Measurements from ENCODE around the gene NXT1.

GRCh38 chr20:23381876-23382275 lies 31.3 kb downstream of the NXT1 start:
- TF ChIP-seq SP1 (IDR thresholded peaks at IDR 0.05) (no peak), TARDBP (IDR thresholded peaks at IDR 0.05) (no peak), ZNF384 (IDR thresholded peaks at IDR 0.05) (no peak), LEF1 (IDR thresholded peaks at IDR 0.05; ENCODE audit: borderline replicate concordance) (no peak), FOXA1 (IDR thresholded peaks at IDR 0.05) (no peak), FOXM1 (IDR thresholded peaks at IDR 0.05; ENCODE audit: borderline replicate concordance) (no peak), FOXK2 (IDR thresholded peaks at IDR 0.05) (no peak), PKNOX1 (IDR thresholded peaks at IDR 0.05) (no peak), NFRKB (IDR thresholded peaks at IDR 0.05) (no peak), BHLHE40 (IDR thresholded peaks at IDR 0.05; ENCODE audit: borderline replicate concordance) (no peak), SUZ12 (IDR thresholded peaks at IDR 0.05) (no peak)

Data from HEK293T (cell line).